GM19043 (cell line): ENCODE results near the gene DUSP16.

Source experiments
- ATAC-seq: cut with Tn5 transposase; IDR thresholded peaks from one replicate; pipeline ENCODE4 v1.9.1; 2021; ENCODE audit warnings: low read depth; ENCODE audit not compliant: unreplicated experiment

DUSP16 gene

DNA sequence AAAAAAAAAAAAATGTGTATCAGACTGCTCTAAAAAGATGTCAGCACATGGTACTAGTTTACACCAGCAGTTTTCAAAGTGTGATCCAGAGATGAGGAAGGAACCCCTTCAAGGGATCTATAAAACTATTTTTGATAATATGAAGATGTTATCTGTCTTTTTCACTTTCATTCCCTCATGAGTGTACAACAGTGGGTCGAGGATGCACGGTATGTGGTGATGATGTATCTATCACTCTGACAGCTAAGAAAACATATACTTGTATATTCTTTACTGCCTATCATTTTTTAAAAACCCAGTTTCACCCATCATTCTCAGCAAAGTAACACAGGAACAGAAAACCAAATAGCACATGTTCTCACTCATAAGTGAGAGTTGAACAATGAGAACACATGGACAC lies 12.4 kb downstream of the DUSP16 start:
- no peak for ATAC-seq

- no peak for ATAC-seq
Observed at GRCh38 chr12:12549426-12549825, 13.2 kb downstream of the DUSP16 start.

GRCh38 chr12:12548713-12549112 lies 13.9 kb downstream of the DUSP16 start:
- no peak for ATAC-seq

- no peak for ATAC-seq
Observed at GRCh38 chr12:12546314-12546772, 16.3 kb downstream of the DUSP16 start.

DNA sequence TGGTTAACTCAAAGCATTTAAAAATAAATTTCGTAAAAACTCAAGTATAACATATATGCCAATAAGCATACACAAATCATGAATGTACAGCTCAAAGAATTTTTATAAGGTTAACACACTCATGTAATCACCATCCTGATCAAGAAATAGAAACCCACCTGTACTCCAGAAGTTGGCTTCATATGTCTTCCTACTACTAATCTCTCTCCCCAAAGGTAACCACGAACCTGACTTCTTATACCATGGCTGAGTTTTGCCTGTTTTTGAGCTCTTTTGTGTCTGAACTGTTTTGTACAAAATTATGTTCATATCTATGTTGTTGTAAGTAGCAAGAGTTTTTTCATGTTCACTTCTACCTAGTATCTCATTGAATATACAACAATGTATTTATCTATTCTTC lies 18.7 kb downstream of the DUSP16 start:
- ATAC-seq: no peak

DNA sequence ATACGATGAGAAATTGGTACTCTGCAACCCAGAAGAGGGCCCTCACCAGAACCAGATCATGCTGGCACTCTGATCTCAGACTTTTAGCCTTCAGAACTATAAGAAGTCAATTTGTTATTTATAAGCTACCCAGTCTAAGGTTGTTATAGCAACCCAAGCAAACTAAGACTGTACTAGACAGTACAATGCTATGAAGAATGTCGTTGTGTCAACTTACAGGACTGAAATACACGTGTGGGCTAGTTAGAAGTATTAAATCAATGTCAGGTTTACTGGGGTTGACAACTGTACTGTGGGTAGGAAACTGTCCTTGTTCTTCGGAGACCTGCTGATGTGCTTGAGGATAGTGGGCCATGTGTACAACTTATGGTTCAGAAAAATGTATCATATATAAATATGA lies 19.7 kb downstream of the DUSP16 start:
- ATAC-seq: no peak

GRCh38 chr12:12542286-12542685 lies 20.4 kb downstream of the DUSP16 start:
- no peak for ATAC-seq

GRCh38 chr12:12541782-12542181 lies 20.9 kb downstream of the DUSP16 start:
- no peak for ATAC-seq

DNA sequence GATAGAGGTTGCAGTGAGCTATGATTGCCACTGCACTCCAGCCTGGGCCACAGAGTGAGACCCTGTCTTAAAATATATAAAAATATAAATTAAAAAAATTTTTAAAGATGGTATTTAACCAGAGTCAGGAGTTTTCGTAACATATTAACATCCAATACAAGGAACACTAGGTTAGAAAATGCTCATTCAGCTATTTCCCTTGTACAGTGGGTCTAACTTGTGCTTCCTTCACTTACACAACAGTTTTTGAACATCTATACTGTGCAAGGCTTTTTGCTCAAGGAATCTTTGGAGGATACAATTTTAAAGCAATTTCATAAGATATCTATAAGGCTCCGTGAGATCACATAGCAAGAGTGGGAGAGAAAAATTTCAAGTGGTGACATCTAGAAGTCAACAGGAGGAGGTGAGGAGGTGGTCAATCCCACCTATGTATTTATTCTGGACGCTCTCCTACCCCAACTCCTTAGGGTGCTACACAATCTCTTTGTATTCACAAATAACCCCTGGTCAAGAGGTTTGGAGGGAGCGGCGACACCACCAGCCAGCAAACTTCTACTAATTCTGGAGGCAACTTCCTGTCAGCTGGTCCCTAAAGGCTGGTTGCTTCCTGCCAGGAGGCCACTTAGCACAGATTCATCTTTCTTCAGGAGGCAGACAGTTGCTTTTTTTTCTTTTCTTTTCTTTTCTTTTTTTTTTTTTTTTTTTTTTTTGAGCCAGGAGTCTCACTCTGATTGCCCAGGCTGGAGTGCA lies 22.2 kb downstream of the DUSP16 start:
- no peak for ATAC-seq

DNA sequence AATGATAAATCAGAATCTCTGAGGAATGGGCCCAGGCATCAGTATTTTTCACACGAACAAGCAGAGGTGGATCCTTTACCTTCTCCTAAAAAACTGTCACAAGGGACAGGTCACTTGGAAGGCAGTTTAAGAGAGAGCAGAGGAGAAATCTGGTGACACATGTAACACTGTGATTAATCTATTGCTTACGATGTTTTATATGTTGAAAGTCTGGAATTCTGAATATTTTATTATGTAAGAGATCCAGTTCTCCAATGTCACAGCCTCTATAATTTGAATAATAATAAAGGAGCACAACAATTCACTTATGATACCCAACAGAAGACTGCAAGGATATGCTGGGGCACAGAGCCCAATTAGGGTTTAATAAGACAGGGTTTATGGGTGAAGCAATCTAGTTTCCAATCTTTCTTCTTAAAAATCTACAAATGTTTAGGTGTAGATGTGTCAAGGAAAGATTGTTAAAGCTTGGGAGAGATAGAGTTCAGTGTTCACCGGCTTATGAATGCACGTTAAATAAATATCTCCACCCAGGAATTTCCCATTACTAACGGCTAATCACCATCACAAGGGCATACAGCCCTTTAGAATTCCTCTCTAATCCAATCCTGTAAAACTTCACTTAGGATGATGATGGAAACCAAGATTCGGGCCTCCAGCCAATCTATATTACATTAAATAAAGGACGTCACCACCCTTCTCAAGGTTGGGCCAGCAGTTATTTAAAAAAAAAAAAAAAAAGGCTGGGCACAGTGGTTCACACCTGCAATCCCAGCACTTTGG lies 23.4 kb downstream of the DUSP16 start:
- ATAC-seq: no peak

DNA sequence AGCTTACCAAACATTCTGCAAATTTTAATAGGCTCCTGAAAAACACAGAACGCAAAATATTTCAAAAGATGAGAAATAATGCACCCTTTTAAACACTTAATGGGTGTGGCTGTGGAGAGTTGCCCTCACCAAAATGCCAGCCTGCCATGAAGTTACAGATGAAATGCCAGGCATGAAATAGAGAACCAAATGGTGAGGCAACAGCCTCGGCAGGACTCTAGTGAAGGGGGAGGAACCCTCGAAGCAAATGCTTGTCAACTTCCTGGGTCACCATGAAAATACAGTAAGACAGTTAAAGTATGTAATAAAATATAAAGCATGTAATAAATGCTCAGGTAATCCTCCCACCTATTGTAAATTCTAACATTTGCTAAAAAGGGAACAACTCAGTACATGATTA lies 24.1 kb downstream of the DUSP16 start:
- ATAC-seq: no peak

DNA sequence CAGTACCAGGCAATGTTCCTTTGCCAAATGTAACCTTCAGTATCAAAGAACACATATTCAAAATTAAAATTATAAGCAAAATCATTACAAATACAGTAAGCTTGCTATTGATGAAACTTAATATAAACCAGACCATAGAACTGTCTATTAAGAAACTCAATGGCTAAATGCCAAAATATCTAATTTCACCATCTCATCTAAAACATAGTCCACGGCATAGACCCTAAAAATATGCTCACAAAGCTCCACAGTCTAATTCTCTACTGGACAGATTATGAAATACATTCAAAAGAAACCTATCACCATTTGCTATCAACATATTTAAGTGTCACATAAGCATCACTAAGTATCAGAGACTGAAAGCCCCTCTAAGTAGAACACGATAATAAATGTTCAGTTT lies 25.2 kb downstream of the DUSP16 start:
- no peak for ATAC-seq

DNA sequence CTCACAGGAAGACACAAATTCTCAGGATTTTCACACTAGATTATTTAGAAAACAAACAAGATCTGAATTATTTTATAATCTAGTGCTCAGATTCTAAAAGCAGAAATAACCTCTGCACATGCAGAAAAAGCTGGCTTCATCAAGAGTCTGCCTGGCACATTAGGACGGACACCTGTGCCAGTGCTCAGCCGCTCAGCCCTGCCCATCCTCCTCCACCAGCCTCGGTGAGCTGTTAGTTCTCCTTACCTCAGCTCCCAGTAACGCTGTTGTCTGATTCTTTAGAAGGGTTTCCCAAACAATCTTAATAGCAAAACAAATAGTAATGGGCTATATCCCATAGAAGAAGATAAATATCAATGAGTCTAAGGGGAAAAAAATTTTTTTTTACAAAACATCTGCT lies 27.7 kb downstream of the DUSP16 start:
- ATAC-seq: no peak

- no peak for ATAC-seq
Observed at GRCh38 chr12:12534166-12534866, 28.3 kb downstream of the DUSP16 start.

GRCh38 chr12:12533238-12533829 lies 29.3 kb downstream of the DUSP16 start:
- no peak for ATAC-seq

DNA sequence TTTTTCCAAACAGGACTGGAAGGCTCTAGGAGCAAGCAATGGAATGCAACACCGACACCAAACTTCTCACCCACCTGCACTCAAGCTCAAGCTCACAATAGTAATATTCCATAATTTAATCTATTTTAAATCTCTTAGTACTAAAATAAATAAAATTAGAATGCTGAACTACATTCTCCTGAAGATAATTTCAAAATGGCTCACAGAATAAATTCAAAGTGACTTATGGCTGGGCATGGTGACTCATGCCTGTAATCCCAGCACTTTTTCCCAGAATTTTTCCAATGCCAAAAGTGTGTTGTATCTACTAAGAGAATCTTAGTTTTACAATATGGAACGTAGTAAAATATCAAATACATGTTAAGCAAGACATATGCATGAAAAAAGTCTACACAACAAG lies 31.5 kb downstream of the DUSP16 start:
- ATAC-seq: no peak

DNA sequence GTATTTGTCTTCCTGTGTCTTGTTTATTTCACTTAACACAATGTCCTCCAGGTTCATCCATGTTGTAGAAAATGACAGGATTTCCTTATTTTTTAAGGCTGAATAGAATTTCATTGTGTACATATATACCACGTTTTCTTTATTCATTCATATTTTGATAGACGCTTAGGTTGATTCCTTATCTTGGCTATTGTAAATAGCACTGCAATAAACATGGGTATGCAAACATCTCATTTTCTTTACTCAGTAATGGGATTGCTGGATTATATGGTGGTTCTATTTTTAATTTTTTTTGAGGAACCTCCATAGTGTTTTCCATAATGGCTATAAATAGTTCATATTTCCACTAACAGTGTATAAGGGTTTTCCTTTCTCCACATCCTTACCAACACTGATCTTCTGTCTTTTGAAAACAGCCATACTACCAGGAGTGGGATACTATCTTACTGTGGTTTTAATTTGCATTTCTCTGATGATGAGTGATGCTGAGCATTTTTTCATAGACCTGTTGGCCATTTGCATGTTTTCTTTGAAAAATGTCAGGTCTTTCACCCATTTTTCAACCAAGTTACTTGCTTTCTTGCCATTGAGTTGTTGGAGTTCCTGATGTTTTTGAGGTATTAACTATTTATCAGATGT lies 32.8 kb downstream of the DUSP16 start:
- no peak for ATAC-seq

- no peak for ATAC-seq
Observed at GRCh38 chr12:12528361-12529270, 34.0 kb downstream of the DUSP16 start.

DNA sequence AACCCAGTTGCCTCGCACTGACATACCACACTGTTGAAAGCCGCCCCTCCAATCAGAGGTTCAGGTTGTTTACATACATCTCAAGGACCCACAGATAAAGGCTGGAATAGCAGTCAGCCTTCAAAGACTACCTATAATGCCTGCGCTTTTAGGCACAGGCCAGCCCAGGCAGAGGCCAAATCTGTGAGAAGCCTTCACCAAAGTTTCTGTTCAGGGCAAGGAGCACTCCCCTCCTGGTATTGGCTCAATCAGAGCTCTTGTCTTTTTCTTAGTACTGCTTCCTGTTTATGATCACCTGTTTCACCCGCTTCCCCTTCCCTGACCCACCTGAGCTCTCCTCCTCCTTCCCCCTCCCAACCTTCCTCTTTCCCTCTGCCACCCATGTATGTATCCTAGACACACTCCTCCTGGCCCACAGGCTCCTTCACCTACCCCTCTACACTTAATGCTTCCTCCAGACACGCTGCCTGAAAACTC lies 34.8 kb downstream of the DUSP16 start:
- ATAC-seq: no peak
